ENCODE data around the gene HP1BP3. TPM values are rescaled to one million over a fixed set of nuclear protein-coding genes. Genes with fewer than 3 reads are reported as not detected.

Gene HP1BP3, protein sequence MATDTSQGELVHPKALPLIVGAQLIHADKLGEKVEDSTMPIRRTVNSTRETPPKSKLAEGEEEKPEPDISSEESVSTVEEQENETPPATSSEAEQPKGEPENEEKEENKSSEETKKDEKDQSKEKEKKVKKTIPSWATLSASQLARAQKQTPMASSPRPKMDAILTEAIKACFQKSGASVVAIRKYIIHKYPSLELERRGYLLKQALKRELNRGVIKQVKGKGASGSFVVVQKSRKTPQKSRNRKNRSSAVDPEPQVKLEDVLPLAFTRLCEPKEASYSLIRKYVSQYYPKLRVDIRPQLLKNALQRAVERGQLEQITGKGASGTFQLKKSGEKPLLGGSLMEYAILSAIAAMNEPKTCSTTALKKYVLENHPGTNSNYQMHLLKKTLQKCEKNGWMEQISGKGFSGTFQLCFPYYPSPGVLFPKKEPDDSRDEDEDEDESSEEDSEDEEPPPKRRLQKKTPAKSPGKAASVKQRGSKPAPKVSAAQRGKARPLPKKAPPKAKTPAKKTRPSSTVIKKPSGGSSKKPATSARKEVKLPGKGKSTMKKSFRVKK
- total RNA-seq = 244 and 251 TPM in 2 replicates

DNA sequence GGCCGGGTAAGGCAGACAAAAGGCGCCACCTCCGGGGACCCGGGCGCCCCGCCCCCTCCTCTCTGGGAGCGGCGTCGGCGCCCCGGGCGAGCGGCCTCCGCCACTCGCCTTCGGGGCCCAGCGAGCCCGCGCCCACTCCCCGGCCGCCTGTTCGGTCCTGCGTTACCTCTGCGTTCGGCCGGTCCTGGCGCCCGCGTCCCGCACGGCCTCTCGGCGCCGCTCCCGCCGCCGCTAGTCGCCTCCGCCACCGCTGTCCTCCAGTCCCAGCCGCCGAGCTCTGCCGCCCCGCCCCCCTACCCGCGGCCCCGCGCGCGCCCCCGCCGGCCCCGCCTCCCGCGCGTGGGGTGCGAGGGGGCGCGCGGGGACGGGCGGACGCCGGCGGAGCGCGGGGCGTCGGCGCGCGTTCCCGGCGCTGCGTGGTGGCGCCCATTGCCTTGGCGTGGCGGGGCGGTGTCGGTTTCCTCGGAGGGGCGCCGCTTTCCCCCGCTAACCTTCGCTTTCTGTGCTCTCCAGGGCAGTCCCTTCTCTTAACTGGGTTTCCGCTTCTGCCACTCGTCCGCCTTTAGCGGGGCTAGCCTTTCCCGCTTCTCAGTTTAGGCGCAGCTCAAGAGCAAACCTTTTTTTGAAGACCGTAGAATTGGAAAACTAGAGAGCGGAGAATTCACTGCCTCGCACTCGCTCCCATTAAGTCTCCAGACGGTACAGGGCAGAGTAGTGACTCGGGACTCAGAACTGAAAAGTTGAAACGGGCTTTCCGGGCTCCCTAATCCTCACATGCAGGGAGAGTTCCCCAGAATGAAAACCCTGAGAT lies at the start of gene HP1BP3:
HP1BP3 (minus strand) TSS at position 279 of the 811 bp plus-strand sequence. CDS start 6,867 bp downstream, outside the sequence.

GRCh38 chr1:20732588-20733359 lies 54.3 kb downstream of the HP1BP3 start, which contains the start of gene SH2D5:
Gene SH2D5, minus strand, starts transcription at chr1:20732703. Its CDS starts 4,659 bp downstream, at chr1:20728044.

DNA sequence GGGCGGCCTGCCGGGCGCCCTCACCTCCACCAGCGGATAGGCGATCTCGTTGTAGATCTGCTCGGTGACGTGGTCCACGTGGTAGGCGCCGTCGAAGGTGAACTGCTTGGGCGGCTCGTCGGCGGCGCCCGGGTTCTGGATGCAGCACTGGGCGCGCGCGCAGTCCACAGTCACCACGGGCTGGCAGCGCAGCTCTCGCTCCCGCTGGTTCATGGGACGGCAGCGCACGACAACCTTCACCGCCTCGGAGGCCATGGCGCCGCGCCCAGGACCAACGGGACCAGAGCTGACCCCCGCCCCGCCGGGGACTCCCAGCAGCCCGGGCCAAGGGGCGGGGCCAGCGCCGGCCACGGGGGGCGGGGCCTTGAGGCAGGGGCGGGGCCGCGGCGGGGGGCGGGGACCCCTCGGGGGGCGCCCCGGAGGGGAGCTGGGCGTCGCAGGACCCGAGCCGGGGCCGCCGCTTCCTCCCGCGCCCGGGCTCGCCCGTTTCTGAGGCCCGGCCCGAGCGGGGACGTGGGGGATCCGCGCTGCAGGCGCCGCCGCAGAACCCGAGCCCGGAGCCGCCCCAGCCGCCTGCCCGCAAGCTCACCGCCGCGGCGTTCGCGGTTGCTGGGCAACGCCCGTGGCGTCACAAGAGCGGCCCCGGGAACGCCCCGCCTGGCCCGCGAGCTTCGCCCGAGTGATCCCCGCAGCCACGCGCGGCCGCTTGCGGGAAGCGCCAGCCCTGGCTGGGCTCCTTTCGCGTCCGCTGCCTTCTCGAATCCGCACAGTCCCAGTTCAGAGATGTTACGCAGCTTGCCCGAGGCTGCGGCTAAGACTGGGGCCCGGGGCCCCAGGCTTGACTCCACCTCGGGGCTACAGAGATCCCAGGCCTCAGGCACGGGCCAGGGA lies 69.4 kb downstream of the HP1BP3 start, which contains the start of gene KIF17:
KIF17 (minus strand) TSS at position 556 of the 891 bp plus-strand sequence; CDS start at position 255, 301 bp downstream.

Other genes with a start within 250 kb of the HP1BP3 start
- gene FAM43B, start 234.7 kb downstream of the HP1BP3 start, total RNA-seq = not detected in 2 replicates
- 0.98 TPM in 1 of 2 replicates, not detected in the other for gene CDA, start 198.2 kb downstream of the HP1BP3 start, total RNA-seq
- 29.2 and 48.7 TPM in 2 replicates for gene PINK1, start 153.8 kb downstream of the HP1BP3 start, total RNA-seq
- gene DDOST, start 125.9 kb downstream of the HP1BP3 start, total RNA-seq = 284 and 289 TPM in 2 replicates
- gene KIF17, start 69.3 kb downstream of the HP1BP3 start, total RNA-seq = 11.8 and 14.7 TPM in 2 replicates
- gene SH2D5, start 54.6 kb downstream of the HP1BP3 start, total RNA-seq = 0.86 and 0.98 TPM in 2 replicates

Measured in vein endothelial cell (primary cell).